ENCODE measurements around the gene CASKIN1.

GRCh38 chr16:2170080-2170479 is 26.3 kb downstream of the CASKIN1 start:
- TF ChIP-seq CTCF (IDR thresholded peaks at IDR 0.05; ENCODE audit: low read length) (no peak), EZH2 (IDR thresholded peaks at IDR 0.05; ENCODE audit: borderline replicate concordance, low read length) (no peak)
